Measurements from ENCODE around the gene SLC50A1.

- no peak for TF ChIP-seq MAX (IDR thresholded peaks at IDR 0.05; ENCODE audit: low read depth, low read length)
- no peak for TF ChIP-seq CTCF (IDR thresholded peaks at IDR 0.05; ENCODE audit: low read depth, low read length)
- TF ChIP-seq POLR2A (IDR thresholded peaks at IDR 0.05; ENCODE audit: extremely low read depth, insufficient read length), result no peak
These were observed 39.0 kb downstream of the SLC50A1 start for GRCh38 chr1:155174324-155175280.

Measured in NB4 (cell line).